ENCODE results near the gene KYAT1.
A peak's percentile ranks its signal among the peaks of the same experiment; 100 is the strongest.

KYAT1 gene

DNA sequence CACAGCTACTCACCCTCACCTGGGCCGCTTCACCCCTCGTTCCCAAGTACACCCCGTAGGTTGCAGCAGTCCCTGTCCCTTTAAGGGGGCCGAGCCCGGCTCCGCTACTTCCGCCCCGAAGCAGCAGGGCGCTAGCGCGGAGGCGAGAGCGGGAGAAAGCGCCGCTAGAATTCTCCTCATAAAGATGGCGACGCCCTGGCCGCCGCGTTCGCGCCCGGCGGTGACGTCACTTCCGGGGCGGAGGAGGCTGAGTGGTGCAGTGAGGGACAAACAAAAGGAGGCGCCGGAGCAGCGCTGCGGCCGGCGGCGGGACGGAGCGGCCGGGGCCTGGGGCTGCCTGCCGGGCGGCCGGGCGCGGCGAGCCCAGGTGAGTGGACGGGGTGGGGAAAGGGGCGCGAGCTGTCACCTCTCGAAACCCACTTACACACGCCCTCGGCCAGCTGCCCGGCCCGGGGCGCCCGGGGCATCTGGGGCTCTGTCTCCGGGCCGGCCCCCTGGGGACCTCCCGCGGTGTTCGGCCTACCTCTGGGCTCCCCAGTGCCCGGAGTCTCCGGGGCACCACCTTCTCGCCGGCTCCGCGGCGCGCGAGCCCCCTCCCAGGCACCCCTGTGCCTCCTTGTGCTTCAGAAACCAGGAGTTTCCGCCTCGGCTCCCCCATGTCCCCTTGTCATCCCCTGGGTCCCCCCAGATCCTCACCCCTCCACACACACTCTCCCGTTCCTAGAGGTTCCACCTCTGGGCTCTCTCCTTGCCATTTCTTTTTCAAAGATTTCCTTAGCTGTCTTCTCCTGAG, at the start of gene KYAT1, which contains the start of gene LRRC8A:
Gene KYAT1, minus strand, starts transcription at position 67 of the 793 bp plus-strand sequence. CDS start 36,545 bp downstream, outside the sequence.
Gene LRRC8A, plus strand, starts transcription at position 250 of the 793 bp plus-strand sequence. CDS start 25,032 bp downstream, outside the sequence.
- H3K9ac ChIP-seq (ENCODE audit: insufficient read length), result peak within 1 kb of the TSS; percentile 94
- no peaks in the 10 kb centered on the region for H3K9me3 ChIP-seq (ENCODE audit: low read depth, low read length)
- H3K27ac ChIP-seq, result peak within 1 kb of the TSS; percentile 83
- no peak for TF ChIP-seq EZH2 (IDR thresholded peaks at IDR 0.05)
- no peak for TF ChIP-seq FOXP2 (optimal IDR thresholded peaks at IDR 0.05; ENCODE audit: control extremely low read depth, extremely low read length, insufficient read depth)
- no peak; the same call in none of the 2 replicates for TF ChIP-seq POLR2AphosphoS5 (IDR thresholded peaks at IDR 0.05; ENCODE audit: borderline replicate concordance, low read depth, low read length)
- H3K36me3 ChIP-seq (ENCODE audit: insufficient read depth, low read length), result peaks cover 7% of the 10 kb centered on the region; the same call in 1 of the 2 replicates
- peak; percentile 62 for DNase-seq (ENCODE audit: low read depth, low spot score)
- peak within 1 kb of the TSS; percentile 93 for H3K4me3 ChIP-seq

DNA sequence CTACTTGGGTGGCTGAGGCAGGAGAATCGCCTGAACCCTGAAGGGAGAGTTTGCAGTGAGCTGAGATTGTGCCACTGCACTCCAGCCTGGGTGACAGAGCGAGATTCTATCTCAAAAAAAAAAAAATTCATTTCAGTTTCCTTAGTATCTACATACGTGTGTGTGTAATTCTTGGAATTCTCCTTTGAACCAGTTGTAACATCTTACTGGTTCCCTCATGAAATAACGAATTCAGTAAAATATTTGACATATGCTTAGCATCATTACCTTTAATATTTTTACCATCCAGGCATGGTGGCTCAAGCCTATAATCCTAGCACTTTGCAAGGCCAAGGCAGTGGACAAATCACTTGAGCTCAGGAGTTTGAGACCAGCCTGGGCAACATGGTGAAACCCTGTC, 47.8 kb upstream of the KYAT1 start:
- Histone ChIP-seq H3K9ac (ENCODE audit: insufficient read length) (no peak overlapping the region), H3K27ac (no peak overlapping the region), H3K9me3 (ENCODE audit: low read depth, low read length) (no peaks in the 10 kb centered on the region), H3K36me3 (ENCODE audit: insufficient read depth, low read length) (no peaks in the 10 kb centered on the region), H3K4me3 (no peak overlapping the region)
- no peak for TF ChIP-seq POLR2AphosphoS5 (IDR thresholded peaks at IDR 0.05; ENCODE audit: borderline replicate concordance, low read depth, low read length)
- no peak for TF ChIP-seq EZH2 (IDR thresholded peaks at IDR 0.05)
- no peak for TF ChIP-seq FOXP2 (optimal IDR thresholded peaks at IDR 0.05; ENCODE audit: control extremely low read depth, extremely low read length, insufficient read depth)
- DNase-seq (ENCODE audit: low read depth, low spot score), result no peak

DNA sequence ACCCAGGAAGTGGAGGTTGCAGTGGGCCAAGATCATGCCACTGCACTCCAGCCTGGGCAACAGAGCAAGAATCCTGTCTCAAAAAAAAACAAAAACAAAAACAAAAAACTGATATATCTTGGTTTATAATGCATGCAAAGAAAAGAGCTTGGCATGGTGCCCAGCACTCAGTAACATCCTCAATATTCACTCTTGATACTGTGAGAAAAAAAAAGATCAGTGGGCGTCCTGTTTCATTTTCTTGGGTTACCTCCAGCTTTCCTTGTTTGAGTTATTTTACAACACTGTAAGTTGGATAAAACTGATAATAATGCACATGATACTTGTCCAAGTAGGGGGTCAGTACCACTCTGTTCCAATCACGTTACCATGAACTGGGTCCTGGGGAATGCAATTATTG, 46.9 kb upstream of the KYAT1 start:
- no peak overlapping the region for H3K27ac ChIP-seq
- DNase-seq (ENCODE audit: low read depth, low spot score), result no peak
- H3K9me3 ChIP-seq (ENCODE audit: low read depth, low read length), result no peaks in the 10 kb centered on the region
- H3K4me3 ChIP-seq, result no peak overlapping the region
- no peak overlapping the region for H3K9ac ChIP-seq (ENCODE audit: insufficient read length)
- H3K36me3 ChIP-seq (ENCODE audit: insufficient read depth, low read length), result no peaks in the 10 kb centered on the region
- TF ChIP-seq POLR2AphosphoS5 (IDR thresholded peaks at IDR 0.05; ENCODE audit: borderline replicate concordance, low read depth, low read length) (no peak), FOXP2 (optimal IDR thresholded peaks at IDR 0.05; ENCODE audit: control extremely low read depth, extremely low read length, insufficient read depth) (no peak), EZH2 (IDR thresholded peaks at IDR 0.05) (no peak)

DNA sequence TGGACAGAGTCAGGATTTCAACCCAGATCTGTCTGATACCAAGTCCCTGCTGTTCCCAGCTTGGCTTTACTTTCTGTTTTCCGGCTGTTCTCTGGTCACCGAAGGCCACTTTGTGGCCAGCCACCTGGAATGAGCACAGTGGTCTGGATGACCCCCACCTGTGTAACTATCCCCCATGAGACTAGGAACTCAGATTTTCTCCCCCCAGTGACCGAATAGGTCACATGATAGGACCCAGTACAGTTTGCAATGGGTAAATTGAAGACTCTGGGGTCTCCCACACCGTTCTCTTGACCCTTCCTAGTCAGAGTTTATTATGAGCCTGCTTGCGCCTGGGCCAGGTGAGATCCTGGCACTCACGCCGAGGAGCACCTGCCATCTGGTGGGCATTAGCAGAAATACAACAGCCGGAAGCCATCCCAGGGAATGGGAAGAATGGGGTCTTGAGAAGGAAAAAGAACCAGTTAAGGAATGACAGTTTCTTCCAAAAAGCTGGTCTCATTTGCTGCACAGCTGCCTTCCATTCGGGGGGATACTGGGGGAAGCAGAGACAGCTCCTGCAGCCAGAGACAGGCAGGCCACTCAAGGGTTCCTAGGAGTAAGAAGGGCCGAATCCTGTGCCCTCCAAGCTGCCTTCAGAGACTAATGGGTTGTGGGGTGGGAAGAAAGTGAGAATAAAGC, 46.1 kb upstream of the KYAT1 start:
- Histone ChIP-seq H3K27ac (no peak overlapping the region), H3K4me3 (no peak overlapping the region), H3K9ac (ENCODE audit: insufficient read length) (no peak overlapping the region), H3K36me3 (ENCODE audit: insufficient read depth, low read length) (no peaks in the 10 kb centered on the region), H3K9me3 (ENCODE audit: low read depth, low read length) (no peaks in the 10 kb centered on the region)
- no peak for TF ChIP-seq POLR2AphosphoS5 (IDR thresholded peaks at IDR 0.05; ENCODE audit: borderline replicate concordance, low read depth, low read length)
- no peak for TF ChIP-seq FOXP2 (optimal IDR thresholded peaks at IDR 0.05; ENCODE audit: control extremely low read depth, extremely low read length, insufficient read depth)
- TF ChIP-seq EZH2 (IDR thresholded peaks at IDR 0.05), result no peak
- no peak for DNase-seq (ENCODE audit: low read depth, low spot score)

DNA sequence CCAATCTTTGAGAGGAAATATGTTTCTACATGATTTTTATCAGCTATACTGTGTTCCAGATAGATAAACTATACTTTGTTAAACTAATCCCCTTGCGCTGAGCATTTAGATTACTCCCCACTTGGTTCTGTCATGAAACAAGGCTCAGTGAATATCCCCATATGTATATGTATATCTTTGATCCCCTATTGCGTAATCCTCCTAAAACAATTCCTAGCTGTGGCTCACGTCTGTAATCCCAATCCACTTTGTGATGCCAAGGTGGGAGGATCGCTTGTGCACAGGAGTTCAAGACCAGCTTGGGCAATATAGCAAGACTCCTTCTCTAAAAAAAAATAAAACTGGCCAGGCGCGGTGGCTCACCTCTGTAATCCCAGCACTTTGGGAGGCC, 41.7 kb upstream of the KYAT1 start:
- H3K27ac ChIP-seq, result no peak overlapping the region
- H3K4me3 ChIP-seq, result no peak overlapping the region
- no peak overlapping the region for H3K9ac ChIP-seq (ENCODE audit: insufficient read length)
- DNase-seq (ENCODE audit: low read depth, low spot score), result no peak
- no peak for TF ChIP-seq POLR2AphosphoS5 (IDR thresholded peaks at IDR 0.05; ENCODE audit: borderline replicate concordance, low read depth, low read length)
- no peak for TF ChIP-seq EZH2 (IDR thresholded peaks at IDR 0.05)
- no peak for TF ChIP-seq FOXP2 (optimal IDR thresholded peaks at IDR 0.05; ENCODE audit: control extremely low read depth, extremely low read length, insufficient read depth)
- H3K36me3 ChIP-seq (ENCODE audit: insufficient read depth, low read length), result no peaks in the 10 kb centered on the region
- no peaks in the 10 kb centered on the region for H3K9me3 ChIP-seq (ENCODE audit: low read depth, low read length)

DNA sequence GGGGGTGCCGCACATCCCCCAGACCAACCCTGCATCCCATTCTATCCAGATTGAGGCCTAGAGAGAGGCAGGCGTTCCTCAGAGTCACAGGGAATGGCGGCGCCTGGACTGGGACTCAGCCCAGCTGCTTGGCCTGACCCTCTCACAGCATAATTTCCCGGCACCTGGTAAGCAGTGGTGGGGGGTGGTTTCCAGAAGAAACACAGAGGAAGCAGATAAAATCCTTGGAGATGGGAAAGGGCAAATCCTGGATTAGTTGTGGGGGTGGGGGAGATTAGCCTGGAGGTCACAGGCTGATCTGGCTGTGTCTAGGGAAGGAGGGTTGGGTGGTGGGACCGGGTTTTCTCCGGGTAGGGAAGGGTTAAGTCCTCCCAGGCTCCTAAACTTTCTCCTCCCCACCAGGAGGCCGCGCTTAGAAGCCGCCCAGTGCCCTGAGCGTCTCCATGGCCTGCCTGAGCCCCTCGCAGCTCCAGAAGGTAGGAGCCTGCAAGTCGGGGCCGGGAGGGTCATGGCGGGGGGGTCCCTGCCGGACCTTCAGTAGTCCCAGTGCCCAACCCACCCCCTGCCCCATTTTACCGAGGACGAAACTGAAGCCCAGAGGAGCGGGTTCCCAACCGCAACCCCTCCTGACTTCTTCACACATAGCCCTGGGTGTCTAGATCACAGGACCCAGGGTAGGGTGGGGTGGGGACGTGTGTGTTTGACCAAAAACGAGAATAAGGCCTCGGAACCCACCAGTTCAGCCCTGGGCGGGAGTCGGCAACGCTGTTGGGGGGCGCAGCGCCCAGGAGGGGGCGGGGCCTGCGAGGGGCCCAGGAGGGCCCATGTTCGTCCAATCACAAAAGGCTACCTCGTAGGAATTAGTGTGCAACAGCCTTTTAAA, 40.4 kb upstream of the KYAT1 start:
- peak overlapping the region; percentile 22 for H3K4me3 ChIP-seq
- TF ChIP-seq FOXP2 (optimal IDR thresholded peaks at IDR 0.05; ENCODE audit: control extremely low read depth, extremely low read length, insufficient read depth) (no peak), POLR2AphosphoS5 (IDR thresholded peaks at IDR 0.05; ENCODE audit: borderline replicate concordance, low read depth, low read length) (peak; percentile 58; the same call in 1 of the 2 replicates)
- no peaks in the 10 kb centered on the region for H3K9me3 ChIP-seq (ENCODE audit: low read depth, low read length)
- peaks cover 7% of the 10 kb centered on the region; the same call in 1 of the 2 replicates for H3K36me3 ChIP-seq (ENCODE audit: insufficient read depth, low read length)
- H3K9ac ChIP-seq (ENCODE audit: insufficient read length), result no peak overlapping the region
- no peak for DNase-seq (ENCODE audit: low read depth, low spot score)
- H3K27ac ChIP-seq, result no peak overlapping the region

DNA sequence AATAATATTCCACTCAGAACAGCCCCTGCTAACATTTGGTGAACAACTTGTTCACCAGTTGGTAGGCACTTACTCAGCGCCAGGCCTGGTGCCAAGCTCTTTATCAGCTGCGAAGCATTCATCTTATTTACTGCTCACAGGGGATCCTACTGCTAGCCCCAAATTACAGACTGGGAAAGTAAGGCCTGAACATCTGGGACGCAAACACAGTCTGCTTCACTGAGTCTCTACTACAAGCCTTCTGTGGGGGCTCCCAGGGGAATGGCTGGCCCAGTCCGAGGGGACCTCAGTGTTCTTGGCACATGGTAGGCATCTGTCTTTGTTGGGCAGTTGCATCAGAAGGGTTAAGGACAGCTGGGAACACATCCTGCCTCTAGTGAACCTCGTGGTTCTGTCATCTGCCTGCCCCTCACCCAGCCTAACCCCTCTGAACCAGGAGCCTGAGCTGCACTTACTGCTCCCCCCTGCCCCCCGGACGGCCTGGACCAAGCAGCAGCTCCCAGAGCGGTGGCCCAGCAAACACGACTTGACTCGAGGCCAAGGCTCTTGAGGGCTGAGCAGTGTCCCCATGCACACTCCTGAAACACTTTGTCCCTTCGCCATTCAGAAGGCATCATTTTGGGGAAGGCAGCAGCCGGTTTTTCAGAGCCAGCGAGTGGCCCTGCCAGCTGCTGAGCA, 38.8 kb upstream of the KYAT1 start, which contains the start of gene PHYHD1:
Gene PHYHD1, plus strand, starts transcription at position 602 of the 678 bp plus-strand sequence. CDS start 1,342 bp downstream, outside the sequence.
- TF ChIP-seq EZH2 (IDR thresholded peaks at IDR 0.05) (no peak), FOXP2 (optimal IDR thresholded peaks at IDR 0.05; ENCODE audit: control extremely low read depth, extremely low read length, insufficient read depth) (no peak), POLR2AphosphoS5 (IDR thresholded peaks at IDR 0.05; ENCODE audit: borderline replicate concordance, low read depth, low read length) (no peak)
- H3K9me3 ChIP-seq (ENCODE audit: low read depth, low read length), result no peaks in the 10 kb centered on the region
- no peak within 1 kb of the TSS for H3K9ac ChIP-seq (ENCODE audit: insufficient read length)
- peaks cover 7% of the 10 kb centered on the region; the same call in 1 of the 2 replicates for H3K36me3 ChIP-seq (ENCODE audit: insufficient read depth, low read length)
- no peak for DNase-seq (ENCODE audit: low read depth, low spot score)
- no peak within 1 kb of the TSS for H3K4me3 ChIP-seq
- peak within 1 kb of the TSS; percentile 42; the same call in 1 of the 2 replicates for H3K27ac ChIP-seq
